Right renal cortex interstitium (tissue), 3 donors: ENCODE data around the gene AUTS2. TPM values are rescaled to one million over a fixed set of nuclear protein-coding genes. Genes with fewer than 3 reads are reported as not detected.

Experiments
- DNase-seq, 3 donors: peaks; one replicate each; pipeline ENCODE4 v3.0.0-alpha.2; 2013; ENCODE audit warnings: low read depth in 3 of 3, low spot score in 2 of 3
- polyA plus RNA-seq, 3 donors: library from polyadenylated mRNA; unstranded; fragments of 120-200 nt; gene quantifications; one replicate each; pipeline ENCODE4 v1.2.1, GENCODE V29; 2013; ENCODE audit not compliant: insufficient read length in 3 of 3

Gene AUTS2
- polyA plus RNA-seq, 3 donors, result 51.6 to 66.2 (median 55.2) TPM

GRCh38 chr7:69808391-69808790 is 210.1 kb downstream of the AUTS2 start:
- no peak for DNase-seq

DNA sequence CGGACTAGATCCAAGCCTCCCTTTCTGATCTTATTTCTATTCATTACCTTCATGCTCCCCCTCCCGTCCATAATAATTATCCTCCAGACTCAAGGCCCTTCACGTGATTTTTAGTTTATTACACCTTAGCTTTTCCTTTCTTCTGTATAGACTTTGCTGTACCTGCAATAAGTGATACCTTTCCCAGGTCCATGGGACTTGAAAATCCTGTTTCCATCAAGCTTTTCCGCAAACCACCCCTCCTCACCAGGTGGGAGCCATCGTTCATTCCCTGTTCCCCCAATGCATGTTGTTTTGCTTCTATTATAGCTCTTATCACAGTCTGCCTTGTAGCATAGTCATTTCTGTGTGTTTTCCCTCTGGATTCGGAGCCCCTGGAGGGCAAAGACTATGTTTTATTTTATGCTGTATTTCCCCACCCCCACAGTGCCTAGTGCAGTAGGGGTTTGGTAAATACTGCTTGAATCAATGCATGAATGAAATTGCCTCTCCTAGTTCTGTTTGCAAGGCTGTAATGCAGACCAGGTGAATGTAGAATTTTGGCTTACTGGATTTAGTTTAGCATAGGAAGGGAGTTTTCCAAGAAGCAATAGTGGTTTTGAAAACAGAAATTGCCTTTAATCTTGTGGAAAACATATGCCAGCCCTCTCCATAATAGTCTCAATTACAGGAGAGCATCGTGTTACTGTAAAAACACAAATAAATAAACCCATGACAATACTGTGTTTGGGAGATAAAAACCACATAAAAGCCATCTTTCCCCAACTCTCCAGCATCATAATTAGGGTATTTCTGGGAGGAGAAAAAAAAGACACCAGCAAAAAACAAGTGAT is 213.4 kb downstream of the AUTS2 start:
- DNase-seq, result no peak

GRCh38 chr7:69812756-69813155 is 214.5 kb downstream of the AUTS2 start:
- no peak for DNase-seq

DNA sequence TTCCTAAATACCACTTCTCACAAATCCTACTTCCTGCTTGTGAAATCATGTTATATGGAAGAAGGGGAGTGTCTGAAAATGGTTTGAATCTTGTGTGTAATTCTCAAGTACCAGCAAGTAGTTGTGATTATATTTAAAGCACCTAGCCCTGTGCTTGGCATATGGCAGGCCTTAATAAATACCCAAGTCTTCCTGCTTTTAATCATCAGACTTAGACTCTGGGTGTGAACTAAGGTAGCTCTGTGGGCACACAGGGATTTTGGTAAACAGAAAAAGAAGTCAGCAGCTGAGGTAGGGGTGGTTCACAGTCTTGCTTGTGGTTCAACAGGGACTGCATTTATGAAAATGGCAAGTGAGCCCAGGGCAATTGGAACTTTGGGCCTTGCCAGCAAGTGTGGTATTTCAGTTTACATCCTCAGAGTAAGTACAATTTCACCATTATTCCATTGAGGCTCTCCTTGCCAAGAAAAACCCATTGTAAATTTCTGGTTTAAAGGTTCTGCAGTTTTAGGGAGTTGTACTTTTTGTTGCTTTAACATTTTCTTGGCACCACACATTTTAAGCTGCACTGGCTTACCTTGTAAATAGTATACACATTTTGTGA is 215.5 kb downstream of the AUTS2 start:
- no peak for DNase-seq

GRCh38 chr7:69814421-69814962 is 216.2 kb downstream of the AUTS2 start:
- DNase-seq, result no peak

- DNase-seq, result no peak
Measured at GRCh38 chr7:69816501-69816900, 218.2 kb downstream of the AUTS2 start.

- no peak for DNase-seq
Measured at GRCh38 chr7:69817121-69817520, 218.8 kb downstream of the AUTS2 start.

GRCh38 chr7:69817841-69818635 is 219.8 kb downstream of the AUTS2 start:
- DNase-seq, result no peak

- DNase-seq, result no peak
Measured at GRCh38 chr7:69818636-69819332, 220.5 kb downstream of the AUTS2 start.

GRCh38 chr7:69819333-69819705 is 221.0 kb downstream of the AUTS2 start:
- DNase-seq, result no peak

- no peak for DNase-seq
Measured at GRCh38 chr7:69820479-69821192, 222.4 kb downstream of the AUTS2 start.

DNA sequence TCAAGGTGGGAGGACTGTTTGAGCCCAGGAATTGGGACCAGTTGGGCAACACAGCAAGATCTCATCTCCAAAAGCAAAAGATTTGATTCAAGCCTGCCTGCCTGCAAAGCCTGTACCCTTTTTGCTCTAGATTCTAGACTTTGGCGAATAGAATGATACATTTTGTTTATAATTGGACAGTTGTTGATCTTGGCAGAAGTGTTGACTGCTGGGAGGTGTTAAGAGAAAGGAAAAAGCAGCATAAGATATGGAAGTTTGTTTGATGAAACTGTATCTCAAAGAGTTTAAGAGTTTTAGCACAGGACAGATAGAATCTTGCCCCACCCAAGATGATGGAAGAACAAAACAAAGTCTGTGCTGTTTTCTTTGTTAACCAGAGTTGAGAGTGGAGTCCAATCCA is 224.1 kb downstream of the AUTS2 start:
- no peak for DNase-seq

DNA sequence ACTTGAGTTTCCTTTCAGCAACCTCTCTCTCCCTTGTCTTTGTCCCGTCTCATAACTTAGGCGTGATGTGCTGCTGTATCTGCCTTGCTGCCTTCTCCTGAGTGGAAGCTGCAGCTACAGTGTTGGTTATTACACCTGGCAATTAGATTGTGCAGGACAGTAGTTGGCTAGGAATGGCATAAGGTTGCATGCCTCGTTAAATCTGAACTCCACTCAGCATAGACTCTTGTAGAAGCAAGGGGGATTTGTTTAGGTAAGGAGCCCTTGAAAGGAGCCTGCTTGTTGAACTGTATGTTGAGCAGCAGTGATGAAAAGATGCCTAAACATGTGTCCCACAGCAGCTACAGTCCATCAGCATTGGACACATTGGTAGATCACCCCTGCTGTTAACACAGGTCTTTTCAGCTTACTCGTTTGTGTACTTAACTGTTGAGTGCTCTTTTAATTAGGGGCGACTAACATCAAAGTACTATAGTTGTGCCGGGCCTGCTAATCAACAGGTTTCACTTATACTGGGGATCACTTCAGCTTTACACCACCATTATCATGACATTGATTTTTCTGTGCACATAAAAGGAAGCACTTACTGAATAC is 225.0 kb downstream of the AUTS2 start:
- peak in 1 of 3 donors; percentile 17 for DNase-seq

DNA sequence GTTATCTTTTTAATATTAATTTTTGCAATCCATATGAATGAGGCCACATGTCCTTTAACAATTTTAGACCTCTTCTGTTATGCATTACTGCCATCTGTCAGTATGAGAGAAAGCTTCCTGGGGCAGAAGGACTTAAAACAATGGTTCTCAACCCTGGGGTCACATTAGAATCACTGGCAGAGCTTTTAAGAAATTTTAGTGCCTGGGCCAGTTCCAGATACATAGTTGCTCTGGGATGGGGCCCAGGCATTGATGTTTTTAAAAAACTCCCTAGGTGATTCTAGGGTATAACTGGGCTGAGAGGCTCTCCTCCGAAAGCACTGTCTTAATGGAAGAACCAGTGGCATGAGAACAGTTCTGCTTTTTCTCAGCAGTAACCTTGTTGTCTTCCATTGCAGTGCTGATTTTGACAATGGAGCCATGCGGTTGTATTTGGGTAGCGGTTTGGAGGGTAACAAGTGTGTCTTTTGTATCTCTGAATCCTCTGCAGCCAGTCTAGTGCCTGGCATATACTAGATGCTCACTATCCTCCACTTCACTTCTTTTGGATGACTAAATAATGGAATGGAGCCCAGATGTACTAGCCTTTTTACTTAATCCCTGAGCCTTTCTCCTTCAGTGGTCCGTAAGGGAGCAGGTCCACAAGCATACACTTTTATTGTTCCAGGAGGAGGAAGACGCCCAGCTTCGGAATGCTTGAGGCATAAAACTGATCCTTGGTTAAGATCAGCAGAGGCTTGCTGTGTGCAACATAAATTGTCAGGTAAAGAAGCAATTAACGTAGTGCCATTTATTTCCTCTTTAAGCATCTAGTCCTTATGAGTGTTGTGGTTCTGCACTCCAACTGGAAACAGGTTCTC is 227.1 kb downstream of the AUTS2 start:
- no peak for DNase-seq

DNA sequence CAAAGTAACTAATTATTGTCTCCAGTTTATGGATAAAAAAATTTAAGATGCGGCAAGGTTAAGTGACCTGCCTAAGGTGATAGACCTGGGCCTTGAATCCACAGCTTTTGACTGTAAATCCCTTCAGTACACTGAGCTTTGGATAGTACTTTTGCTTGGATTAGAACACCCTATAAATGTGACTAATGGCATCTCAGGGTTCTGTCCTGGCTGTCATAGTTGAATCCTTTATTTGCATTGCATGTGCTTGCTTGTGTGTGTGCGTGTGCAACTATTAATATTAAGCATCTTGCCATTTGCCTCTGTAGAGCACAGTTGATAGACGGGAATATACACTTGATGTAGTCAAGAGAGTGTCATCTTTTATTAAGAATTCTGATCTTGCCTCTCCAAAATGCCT is 228.0 kb downstream of the AUTS2 start:
- no peak for DNase-seq

DNA sequence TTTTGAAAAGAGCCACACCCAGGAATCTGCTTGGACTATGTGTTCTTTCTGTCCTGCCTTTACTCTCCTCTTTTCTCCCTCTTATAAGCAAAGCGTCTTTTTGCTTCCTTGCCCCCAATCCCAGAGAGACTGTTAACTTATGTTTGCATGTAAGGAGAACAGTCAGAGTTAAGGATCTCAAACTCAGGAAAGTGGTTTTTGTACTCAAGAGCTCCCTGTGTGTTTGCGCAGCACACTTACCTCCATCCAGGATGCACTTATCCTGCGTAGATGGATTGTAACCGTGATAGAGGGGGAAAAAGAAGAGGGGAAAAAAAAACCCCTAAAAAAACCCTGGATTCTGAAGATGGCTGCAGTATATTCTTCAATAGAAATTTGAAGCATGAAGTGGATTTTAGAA is 228.9 kb downstream of the AUTS2 start:
- DNase-seq, result no peak

GRCh38 chr7:69827558-69827957 is 229.3 kb downstream of the AUTS2 start:
- no peak for DNase-seq

GRCh38 chr7:69832356-69832755 is 234.1 kb downstream of the AUTS2 start:
- DNase-seq, result no peak

DNA sequence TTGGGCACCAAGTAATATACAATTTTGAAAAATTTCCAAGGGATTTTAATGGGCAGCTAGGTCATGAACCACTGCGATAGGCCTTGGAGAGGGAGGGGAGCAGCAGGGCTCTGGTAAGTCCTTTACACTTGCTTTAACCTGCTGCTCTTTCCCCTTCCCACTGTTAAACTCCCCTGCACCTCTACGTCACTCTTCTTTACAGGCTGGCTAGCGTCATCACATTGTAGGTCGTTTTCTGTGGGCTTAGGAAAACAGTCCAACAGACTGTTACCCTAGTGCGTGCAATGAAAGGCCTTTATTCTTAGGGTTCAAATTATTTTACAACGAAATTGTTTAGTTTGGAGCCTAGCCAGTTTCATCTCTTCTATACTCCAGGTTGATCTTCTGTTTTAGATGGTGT is 235.7 kb downstream of the AUTS2 start:
- DNase-seq, result no peak
